Ramos (cell line): Measurements from ENCODE around the gene CAGE1.

Source experiments
- in situ Hi-C: fragments of 300-500 bp; cut with MboI; formaldehyde crosslinking; loops from one replicate; pipeline ENCODE4 v1.14.3; 2022; ENCODE audit warnings: low sequenced_read_pairs; ENCODE audit not compliant: unreplicated experiment

The CAGE1 gene

DNA sequence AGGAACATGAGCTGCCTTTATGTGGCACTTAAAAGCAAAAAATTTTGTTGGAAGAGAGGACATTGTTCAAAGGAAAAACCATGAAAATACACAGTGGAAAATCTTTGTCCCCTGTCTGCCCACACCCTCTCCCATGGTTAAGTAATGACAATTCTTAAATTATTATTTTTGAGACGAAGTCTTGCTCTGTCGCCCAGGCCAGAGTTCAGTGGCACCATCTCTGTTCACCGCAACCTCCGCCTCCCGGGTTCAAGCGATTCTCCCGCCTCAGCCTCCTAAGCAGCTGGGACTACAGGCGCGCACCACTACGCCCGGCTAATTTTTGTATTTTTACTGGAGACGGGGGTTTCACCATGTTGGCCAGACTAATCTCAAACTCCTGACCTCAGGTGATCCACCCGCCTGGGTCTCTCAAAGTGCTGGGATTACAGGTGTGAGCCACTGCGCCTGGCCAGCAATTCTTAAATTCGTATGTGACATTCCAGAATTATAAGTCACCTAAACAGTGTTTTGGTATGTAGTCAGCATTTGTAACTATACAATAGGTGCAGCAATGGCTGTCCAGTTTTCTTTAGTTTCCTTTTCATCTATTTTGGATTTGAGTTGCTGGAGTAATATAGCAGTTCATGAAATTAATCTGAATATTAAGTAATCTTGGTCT lies 75.9 kb downstream of the CAGE1 start:
- in situ Hi-C loops = no loop called here

DNA sequence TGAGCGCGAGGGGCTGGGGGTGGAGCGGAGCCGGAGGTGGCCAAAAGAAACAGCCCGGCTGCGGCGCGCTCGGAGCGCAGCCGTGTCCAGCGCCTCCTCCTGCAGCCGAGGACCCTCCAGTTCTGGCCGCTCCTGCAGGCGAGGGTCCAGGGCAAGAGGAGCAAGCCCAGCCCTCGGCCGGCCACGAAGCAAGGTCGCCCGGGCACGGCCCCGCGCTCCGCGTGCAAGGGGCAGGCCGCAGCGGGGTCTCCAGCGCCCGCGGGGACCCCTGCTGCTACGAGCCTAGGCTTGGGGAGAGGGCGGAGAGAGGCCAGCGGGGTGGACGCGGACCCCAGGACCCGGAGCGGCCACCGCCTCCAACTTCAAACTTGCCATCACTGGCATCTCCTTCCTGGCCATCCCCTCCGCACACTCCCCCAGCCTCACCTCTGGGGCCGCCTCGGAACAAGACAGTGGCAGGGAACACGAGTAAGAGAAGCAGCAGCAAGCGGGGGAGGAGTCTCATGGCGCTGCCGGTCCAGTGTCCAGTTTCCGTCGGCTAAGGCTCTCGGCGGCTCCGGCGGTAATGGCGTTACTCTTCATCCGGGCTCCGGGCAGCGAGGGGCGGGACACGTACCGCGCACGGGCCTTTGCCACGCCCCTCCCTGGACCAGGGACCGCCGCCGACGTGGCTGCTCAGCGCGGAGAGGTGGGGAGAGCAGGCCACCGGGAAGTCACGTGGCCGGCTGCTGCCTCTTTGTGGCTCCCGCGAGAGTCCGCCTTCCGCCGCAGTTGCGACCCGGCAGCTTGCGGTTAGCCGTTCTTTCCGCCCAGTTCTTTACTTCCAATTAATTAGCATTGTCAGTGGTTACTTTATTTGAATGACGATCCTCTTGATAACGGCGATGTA lies 76.7 kb downstream of the CAGE1 start, which contains the start of gene SSR1:
Gene SSR1, minus strand, starts transcription at position 584 of the 889 bp plus-strand sequence. Its CDS starts 79 bp downstream, at position 505.
- in situ Hi-C loops = no loop called here

DNA sequence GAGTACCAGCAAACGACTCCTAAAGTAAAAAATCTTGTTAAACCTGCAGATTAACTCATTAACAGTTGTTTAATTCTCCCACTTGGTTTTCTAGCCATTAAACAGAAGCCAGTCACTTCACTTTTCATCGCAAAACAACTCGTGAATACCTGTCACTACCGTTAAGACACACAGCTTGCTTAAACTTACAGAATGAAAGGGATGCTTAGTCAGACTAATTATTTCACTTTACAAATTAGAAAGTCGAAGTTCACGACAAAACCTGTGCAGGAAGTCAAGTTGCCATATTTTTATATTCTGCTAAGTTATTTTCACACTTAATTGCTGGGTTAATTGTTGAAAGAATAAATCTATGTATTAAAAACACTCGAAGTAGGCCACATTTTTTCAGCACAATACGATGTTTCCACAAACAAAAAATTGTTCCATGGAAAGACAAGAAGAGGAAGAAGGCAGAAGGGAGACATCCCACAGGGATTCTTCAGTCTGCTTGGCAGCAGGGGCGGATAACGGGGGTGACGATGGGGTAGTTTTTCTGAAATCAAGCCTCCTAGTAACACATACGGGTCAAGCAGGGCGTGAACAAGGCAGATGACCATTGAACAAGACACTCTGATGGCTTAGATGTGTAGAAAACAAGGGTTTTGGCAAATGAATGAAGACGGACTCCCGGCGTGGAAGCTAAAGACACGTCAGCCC lies 77.5 kb downstream of the CAGE1 start:
- in situ Hi-C loops = no loop called here

DNA sequence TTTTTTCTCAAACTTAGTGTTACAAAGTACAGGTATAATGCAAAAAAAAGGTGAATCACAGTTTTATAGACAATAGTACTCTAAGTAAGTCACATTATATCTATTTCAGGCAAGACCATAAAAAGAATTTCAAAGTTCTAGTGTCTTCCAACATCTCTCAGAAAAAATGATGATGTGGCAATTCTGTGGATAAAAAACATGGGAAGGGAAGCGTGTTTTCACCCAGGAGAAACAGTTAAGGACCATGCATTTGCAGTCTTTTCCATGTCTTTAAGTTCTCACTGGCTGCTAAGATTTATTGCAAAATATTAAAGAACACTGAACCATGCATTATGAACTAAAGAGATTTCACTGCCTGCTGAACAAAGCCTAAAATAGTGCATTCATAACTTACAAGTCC lies 78.4 kb downstream of the CAGE1 start:
- in situ Hi-C loops = no loop called here

DNA sequence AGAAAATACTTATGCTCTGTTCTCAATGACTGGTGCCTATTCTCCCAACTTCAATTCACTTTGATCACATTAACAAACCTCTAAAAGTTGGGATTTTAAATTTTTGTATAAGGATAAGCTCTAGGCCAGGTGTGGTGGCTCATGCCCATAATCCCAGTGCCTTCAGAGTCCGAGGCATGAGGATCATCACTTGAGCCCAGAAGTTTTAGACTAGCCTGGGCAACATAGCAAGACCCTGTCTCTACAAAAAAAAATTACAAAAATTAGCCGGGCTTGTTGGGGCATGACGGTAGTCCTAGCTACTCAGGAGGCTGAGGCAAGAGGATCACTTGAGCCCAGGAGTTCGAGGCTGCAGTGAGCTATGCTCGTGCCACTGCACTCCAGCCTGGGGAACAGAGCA lies 80.5 kb downstream of the CAGE1 start:
- in situ Hi-C loops = no loop called here

DNA sequence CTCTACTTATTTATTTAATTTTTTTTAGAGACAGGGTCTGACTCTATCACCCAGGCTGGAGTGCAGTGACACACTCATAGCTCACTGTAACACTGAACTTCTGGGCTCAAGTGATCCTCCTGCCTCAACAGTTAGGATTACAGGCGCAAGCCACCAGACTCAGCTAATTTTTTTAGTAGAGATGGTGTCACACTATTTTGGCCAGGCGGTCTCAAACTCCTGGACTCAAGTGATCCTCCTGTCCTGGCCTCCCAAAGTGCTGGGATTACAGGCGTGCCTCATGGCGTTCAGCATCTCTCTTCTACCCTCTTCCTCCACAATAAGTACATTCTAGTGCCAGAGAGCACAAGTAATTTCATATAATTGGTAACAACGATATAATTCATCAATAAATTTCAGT lies 82.0 kb downstream of the CAGE1 start:
- in situ Hi-C loops = no loop called here

DNA sequence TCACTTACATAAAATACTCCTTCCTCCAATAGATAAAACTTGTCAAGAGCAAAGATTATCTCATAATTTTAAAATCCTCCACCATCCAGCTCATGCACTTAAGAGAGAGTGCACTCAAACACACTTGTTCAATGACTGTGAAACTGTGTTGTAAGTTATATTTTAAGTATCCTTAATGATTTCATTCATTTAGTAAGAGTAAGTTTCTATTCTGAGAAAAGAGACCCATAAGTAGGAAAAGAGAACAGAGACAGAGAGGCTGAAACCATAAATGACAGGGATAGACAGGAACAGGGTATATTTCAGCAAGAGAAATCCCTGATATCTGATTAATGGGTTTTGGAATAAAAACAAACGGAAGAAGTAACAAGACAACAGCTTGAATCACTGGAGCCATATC lies 84.7 kb downstream of the CAGE1 start:
- in situ Hi-C loops = no loop called here

DNA sequence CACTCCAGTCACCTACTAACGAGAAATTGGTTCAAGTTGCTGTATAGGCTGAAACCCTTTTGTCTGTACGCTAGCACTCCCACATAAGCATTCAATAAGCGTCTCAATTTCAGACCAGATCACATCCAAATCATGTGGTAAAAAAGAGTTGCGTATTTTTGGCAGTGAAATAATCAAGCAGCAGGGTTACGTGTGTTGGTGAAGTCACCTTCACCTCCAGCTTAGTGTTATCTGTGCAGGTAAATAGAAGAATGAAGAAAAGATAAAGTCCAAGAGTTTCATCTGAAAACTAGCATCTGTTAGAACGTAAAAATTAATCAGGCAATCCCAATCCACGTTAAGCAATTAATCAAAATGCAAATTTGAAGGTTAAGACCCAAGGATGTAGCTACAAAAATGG lies 87.8 kb downstream of the CAGE1 start:
- in situ Hi-C loops = no loop called here

DNA sequence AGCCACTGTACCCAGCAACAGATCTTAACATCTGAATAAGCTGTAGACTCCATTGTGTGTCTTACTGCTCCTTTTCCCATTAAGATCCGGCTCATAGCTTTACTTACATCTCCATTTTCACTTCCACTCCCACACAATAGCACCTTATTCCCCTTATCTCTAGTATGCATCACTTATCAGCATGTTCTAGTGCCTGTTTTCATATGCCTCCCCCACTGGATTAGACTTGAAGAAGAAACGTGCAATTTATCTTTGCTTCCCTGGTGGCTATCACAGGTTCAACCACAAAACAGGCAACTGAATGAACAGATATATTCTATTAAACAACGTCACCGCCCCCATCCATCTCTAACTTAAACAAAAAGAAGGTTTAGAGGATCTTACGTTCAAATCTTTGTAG lies 88.6 kb downstream of the CAGE1 start:
- in situ Hi-C loops = no loop called here

DNA sequence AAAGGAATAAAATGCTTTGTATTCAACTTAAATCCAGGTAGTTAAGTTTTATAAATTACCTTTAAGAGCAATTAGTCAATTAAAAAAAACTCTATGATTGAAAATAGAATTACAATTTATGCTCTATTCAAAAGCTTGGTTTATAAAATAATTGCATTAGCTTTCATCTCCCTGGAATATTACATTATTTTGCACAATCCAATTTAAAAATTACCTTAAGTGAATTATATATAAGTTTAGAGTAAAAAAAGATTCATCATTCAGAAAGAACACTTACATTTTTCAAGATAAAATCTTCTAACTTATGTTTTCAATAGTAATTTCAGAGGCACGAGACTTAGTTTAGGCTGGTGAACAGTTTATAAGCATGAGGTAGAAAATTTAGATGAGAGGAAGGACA lies 91.4 kb downstream of the CAGE1 start:
- in situ Hi-C loops = no loop called here

DNA sequence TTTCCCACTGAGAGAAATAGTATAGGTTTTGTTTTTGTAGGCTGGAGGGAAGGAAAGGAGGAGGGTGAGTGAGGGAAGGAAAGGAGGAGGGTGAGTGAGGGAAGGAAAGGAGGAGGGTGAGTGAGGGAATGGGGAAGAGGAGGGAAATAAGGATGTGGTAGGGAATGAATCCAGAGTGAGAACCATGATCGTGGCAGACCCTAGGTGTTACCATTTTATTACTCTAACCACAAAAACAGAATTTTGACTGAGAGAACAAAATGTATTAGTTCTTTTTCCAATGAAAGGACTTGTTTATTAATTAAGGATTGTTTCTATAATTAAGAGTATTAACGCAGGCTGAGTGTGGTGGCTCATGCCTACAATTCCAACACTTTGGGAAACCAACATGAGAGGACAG lies 92.9 kb downstream of the CAGE1 start:
- in situ Hi-C loops = no loop called here

DNA sequence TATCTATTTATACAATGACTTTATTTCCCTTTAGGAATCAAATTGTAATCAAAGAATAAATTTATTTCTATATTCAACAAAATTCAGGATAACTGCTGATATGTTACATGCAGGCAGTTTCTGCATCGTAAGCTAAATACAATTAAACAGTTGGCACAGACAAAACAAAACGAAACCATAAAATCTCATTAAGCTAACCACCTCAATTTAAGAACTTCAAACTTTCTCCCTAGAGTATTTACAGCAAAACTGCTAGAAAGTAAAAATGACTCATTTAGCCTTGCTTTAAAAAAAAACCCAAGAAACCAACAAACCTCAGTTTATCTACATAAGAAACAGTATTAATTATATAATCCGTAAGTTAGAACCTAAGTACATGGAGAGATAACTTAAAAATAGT lies 93.6 kb downstream of the CAGE1 start:
- in situ Hi-C loops = no loop called here

DNA sequence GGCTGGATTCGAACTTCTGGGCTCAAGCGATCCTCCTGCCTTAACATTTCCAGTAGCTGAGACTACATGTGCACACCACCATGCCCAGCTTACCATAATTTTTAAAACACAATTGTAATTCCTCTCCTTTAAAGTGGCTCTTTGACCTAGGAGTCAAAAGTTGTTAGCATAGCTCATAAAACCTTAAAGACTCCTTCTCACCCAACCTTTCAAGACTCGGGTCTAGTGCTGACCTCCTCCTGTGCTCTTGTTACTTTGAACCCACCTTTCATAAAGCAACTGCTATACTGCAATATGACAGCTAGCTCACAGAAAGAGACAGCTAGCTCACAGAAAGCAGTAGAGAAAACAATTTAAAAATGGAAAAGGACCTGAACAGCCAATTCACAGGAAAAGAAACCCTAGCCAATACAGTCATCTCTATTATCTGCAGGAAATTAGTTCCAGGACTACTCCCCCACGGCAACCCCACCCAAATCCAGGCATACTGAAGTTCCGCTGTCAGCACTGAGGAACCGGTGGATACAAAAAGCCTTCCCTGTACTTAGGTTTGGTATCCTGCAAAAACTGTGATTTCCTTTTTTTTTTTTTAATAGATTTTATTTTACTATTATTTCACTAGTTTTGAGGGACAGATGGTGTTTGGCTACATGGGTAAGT lies 96.8 kb downstream of the CAGE1 start:
- in situ Hi-C loops = no loop called here

DNA sequence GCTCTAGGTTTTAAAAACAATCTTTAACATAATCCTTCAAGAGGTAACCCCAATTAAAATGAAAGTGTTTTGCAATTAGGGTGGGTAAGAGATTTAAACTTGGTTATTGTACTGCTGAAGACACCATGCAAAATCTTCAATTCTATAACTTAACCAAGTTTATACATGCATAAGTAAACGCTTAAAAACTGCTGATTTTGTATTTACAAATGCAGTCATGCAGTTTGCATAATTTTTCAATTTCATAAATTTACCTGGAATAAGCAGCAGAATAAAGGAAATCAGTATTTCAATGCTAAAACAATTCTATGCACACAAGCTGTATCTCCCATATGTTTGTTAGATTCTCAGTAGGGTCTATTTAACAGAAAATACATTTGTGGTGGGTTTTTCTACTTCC lies 99.5 kb downstream of the CAGE1 start:
- in situ Hi-C loops = no loop called here

DNA sequence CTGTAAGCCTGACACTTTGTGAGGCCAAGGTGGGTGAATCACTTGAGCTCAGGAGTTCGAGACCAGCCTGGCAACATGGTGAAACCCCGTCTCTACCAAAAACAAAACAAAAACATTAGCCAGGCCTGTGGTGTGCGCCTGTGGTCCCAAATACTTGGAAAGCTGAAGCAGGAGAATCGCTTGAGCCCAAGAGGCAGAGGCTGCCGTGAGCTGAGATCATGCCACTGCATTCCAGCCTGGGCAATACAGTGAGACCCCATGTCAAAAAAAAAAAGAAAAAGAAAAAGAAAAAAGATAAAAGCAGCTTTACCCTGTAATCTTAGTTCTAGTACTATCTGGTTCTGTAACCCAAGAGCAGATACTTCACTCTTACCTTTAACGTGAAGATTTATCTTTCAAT lies 104.1 kb downstream of the CAGE1 start:
- in situ Hi-C loops = no loop called here

DNA sequence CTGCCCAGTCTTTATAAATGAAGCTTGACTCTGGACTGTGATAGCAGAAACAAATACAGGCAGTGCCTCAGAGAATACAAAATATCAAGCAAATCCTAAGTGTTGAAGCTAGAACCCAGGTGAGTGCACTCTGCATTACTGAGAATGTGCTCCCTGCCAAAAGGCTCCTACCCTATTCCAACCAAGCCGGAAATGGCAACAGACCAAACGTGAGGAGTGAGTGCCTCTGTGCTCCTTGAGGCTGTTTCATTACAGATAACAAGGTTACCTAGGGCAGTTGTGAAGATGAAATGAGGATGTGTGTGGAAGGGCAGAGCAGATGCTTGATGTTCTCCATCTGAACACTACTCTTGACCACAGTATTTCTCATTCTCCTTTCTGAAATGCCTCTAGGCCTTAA lies 105.9 kb downstream of the CAGE1 start:
- in situ Hi-C loops = no loop called here

DNA sequence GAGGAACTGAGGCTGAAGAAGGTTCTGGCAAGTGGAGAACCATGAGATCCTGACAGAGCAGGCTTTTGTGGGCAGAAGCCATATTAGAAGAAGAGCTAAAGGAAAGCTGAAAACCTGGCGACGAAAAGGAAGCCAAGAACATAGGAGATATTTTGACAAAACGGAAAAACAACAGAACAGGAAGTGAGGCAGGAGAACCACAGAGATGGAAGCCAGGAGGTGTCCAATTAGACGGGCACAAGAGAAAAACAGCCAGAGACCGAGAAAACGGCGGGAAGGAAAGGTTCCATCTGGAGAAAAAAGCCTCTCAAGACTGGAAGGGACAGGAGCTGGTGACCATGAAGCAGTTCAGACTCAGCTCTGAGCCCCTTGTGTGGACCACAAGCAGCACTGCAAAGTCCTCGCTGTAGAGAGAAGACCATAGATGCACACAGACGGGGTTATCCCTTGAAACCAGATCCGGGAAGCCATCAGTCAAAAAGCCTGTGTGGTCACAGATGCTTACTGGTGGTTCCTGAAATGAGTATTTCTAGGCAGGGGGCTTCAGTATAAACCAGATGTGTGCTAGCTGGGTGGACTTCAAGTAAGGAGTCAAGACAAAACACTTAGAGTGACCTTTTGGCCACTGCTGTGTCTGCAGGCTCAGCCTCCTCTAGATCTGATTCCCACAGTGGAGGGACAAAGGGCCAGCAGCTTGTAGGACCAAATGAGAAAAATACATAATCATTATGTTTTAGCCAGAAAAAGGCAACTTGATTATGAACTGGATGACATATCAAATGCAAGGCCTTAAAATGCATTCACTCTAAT lies 107.2 kb downstream of the CAGE1 start:
- in situ Hi-C loops = no loop called here
